HepG2 (cell line): ENCODE data around the gene WDR82. TPM values are rescaled to one million over a fixed set of nuclear protein-coding genes. Genes with fewer than 3 reads are reported as not detected.

ENCODE experiments used
- ADNP ChIP-seq: sonication (generic); formaldehyde crosslinking; IDR thresholded peaks from 2 replicates; pipeline ENCODE4 v1.4.0; 2020; ENCODE audit warnings: missing genetic modification reagents
- AKAP8 ChIP-seq: sonication (generic); formaldehyde crosslinking; IDR thresholded peaks from 2 replicates; pipeline ENCODE4 v1.5.1; 2020; ENCODE audit warnings: mild to moderate bottlenecking, missing genetic modification reagents
- DMAP1 ChIP-seq: IDR thresholded peaks from 2 replicates; pipeline ENCODE4 v1.6.1; 2016
- EHMT2 ChIP-seq: fragments of 200-600 bp; sonication (generic); IDR thresholded peaks from 2 replicates; pipeline ENCODE4 v1.7.0; 2017; ENCODE audit warnings: antibody characterized with exemption, low read depth, low read length, borderline replicate concordance
- FOXA3 ChIP-seq: IDR thresholded peaks from 2 replicates; pipeline ENCODE4 v1.6.1; 2016; ENCODE audit warnings: missing genetic modification reagents, missing compliant biosample characterization
- HOXA5 ChIP-seq: sonication (generic); formaldehyde crosslinking; IDR thresholded peaks from 2 replicates; pipeline ENCODE4 v1.4.0; 2020; ENCODE audit warnings: missing genetic modification reagents
- KAT7 ChIP-seq: IDR thresholded peaks from 2 replicates; pipeline ENCODE4 v1.6.1; 2018; ENCODE audit warnings: borderline replicate concordance, missing compliant biosample characterization
- MEF2D ChIP-seq: sonication (generic); formaldehyde crosslinking; IDR thresholded peaks from 2 replicates; pipeline ENCODE4 v1.5.1; 2020; ENCODE audit warnings: mild to moderate bottlenecking, missing genetic modification reagents
- MXI1 ChIP-seq: IDR thresholded peaks from 3 replicates; pipeline ENCODE4 v1.6.1; 2012; ENCODE audit warnings: low read depth, low read length, inconsistent platforms, borderline replicate concordance
- NFKB2 ChIP-seq: sonication (generic); formaldehyde crosslinking; IDR thresholded peaks from 2 replicates; pipeline ENCODE4 v1.4.0; 2020; ENCODE audit warnings: missing genetic modification reagents, borderline replicate concordance
- SMARCE1 ChIP-seq: fragments of 450-650 bp; IDR thresholded peaks from 2 replicates; pipeline ENCODE4 v1.6.1; 2017; ENCODE audit warnings: borderline replicate concordance
- SMC3 ChIP-seq: IDR thresholded peaks from 2 replicates; pipeline ENCODE4 v1.6.1; 2011; ENCODE audit warnings: low read length, improper control_type of control experiment
- SP4 ChIP-seq: sonication (generic); formaldehyde crosslinking; IDR thresholded peaks from 2 replicates; pipeline ENCODE4 v1.8.1; 2023; ENCODE audit warnings: mild to moderate bottlenecking, missing genetic modification reagents
- TAF1 ChIP-seq: sonication (generic); formaldehyde crosslinking; IDR thresholded peaks from 2 replicates; pipeline ENCODE4 v1.4.0; 2020; ENCODE audit warnings: missing genetic modification reagents
- TGIF2 ChIP-seq: IDR thresholded peaks from 2 replicates; pipeline ENCODE4 v1.6.1; 2016; ENCODE audit warnings: control low read depth, missing compliant biosample characterization
- ZNF432 ChIP-seq: sonication (generic); formaldehyde crosslinking; IDR thresholded peaks from 2 replicates; pipeline ENCODE4 v1.5.0; 2020; ENCODE audit warnings: missing genetic modification reagents, mild to moderate bottlenecking, borderline replicate concordance
- polyA plus RNA-seq, 8 experiments: library from polyadenylated mRNA; depleted of rRNA in 3 of 8; stranded (reverse) in 7 of 8; unstranded in 1 of 8; fragments of >200 nt; fragmentation: Illumina TruSeq in 4 of 8; extraction: Trizol in 4 of 8; gene quantifications; 2 replicates each; pipeline versions ENCODE4 v1.2.1 to v1.2.3, GENCODE V29; 2011 to 2016; ENCODE audit warnings: low read depth in 4 of 8, missing spikeins in 1 of 8, mixed read lengths in 1 of 8; ENCODE audit not compliant: insufficient read depth in 1 of 8
- total RNA-seq, 5 experiments: library from RNA; depleted of rRNA; stranded (reverse); fragments of >200 nt; fragmentation: Illumina TruSeq; extraction: Trizol; gene quantifications; 2 replicates each; pipeline ENCODE4 v1.2.3, GENCODE V29; 2016; ENCODE audit warnings: low read depth in 1 of 5
- TF ChIP-seq, protein P1 (sequence below): sonication (generic); formaldehyde crosslinking; IDR thresholded peaks from one replicate; pipeline ENCODE4 v1.5.1; 2020; ENCODE audit warnings: mild to moderate bottlenecking, missing genetic modification reagents; ENCODE audit errors: not compliant biosample characterization
- TF ChIP-seq, protein P2 (sequence below): sonication (generic); formaldehyde crosslinking; IDR thresholded peaks from 2 replicates; pipeline ENCODE4 v1.8.1; 2023; ENCODE audit warnings: missing genetic modification reagents, mild to moderate bottlenecking, borderline replicate concordance
- TF ChIP-seq, protein P3 (sequence below): sonication (generic); formaldehyde crosslinking; IDR thresholded peaks from 2 replicates; pipeline ENCODE4 v1.5.1; 2020; ENCODE audit warnings: missing genetic modification reagents, mild to moderate bottlenecking, borderline replicate concordance
- TF ChIP-seq, protein P4 (sequence below): sonication (generic); formaldehyde crosslinking; IDR thresholded peaks from 2 replicates; pipeline ENCODE4 v1.8.0; 2022; ENCODE audit warnings: mild to moderate bottlenecking, missing genetic modification reagents, moderate library complexity

WDR82 gene
- total and polyA plus RNA-seq, 2 of the 13 experiments (the other 11 are each of a cell fraction or from before 2014, with no cell fraction given) = 39.1 to 59.5 TPM

DNA sequence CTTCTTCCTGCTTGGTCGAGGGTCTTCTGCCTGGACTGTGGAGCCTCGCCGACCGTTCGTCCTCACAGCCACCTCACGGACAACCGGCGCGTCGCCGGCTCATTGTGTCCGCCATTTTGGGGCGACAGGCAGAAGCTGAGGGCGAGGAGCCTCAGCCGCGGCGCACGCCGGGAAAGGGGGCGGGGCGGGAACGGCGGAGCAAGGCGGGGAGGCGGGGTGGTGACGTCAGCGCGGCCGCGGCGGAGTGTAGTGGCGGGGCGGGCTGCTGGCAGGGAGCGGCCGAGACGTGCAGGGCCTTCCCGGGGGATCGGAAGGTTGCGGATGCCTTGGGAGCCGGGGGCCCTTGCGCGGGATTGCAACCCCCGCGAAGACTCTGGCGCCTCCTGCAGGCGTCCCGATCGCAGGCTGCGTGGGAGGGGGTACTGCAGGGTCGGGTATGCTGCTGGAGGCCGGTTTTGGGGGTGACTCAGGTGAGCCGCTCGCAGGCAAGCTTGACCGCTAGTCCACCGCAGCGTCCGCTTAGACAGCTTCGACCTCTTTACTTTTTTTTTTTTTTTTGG is at the start of gene WDR82 (continued):
- TF ChIP-seq, protein P1, sequence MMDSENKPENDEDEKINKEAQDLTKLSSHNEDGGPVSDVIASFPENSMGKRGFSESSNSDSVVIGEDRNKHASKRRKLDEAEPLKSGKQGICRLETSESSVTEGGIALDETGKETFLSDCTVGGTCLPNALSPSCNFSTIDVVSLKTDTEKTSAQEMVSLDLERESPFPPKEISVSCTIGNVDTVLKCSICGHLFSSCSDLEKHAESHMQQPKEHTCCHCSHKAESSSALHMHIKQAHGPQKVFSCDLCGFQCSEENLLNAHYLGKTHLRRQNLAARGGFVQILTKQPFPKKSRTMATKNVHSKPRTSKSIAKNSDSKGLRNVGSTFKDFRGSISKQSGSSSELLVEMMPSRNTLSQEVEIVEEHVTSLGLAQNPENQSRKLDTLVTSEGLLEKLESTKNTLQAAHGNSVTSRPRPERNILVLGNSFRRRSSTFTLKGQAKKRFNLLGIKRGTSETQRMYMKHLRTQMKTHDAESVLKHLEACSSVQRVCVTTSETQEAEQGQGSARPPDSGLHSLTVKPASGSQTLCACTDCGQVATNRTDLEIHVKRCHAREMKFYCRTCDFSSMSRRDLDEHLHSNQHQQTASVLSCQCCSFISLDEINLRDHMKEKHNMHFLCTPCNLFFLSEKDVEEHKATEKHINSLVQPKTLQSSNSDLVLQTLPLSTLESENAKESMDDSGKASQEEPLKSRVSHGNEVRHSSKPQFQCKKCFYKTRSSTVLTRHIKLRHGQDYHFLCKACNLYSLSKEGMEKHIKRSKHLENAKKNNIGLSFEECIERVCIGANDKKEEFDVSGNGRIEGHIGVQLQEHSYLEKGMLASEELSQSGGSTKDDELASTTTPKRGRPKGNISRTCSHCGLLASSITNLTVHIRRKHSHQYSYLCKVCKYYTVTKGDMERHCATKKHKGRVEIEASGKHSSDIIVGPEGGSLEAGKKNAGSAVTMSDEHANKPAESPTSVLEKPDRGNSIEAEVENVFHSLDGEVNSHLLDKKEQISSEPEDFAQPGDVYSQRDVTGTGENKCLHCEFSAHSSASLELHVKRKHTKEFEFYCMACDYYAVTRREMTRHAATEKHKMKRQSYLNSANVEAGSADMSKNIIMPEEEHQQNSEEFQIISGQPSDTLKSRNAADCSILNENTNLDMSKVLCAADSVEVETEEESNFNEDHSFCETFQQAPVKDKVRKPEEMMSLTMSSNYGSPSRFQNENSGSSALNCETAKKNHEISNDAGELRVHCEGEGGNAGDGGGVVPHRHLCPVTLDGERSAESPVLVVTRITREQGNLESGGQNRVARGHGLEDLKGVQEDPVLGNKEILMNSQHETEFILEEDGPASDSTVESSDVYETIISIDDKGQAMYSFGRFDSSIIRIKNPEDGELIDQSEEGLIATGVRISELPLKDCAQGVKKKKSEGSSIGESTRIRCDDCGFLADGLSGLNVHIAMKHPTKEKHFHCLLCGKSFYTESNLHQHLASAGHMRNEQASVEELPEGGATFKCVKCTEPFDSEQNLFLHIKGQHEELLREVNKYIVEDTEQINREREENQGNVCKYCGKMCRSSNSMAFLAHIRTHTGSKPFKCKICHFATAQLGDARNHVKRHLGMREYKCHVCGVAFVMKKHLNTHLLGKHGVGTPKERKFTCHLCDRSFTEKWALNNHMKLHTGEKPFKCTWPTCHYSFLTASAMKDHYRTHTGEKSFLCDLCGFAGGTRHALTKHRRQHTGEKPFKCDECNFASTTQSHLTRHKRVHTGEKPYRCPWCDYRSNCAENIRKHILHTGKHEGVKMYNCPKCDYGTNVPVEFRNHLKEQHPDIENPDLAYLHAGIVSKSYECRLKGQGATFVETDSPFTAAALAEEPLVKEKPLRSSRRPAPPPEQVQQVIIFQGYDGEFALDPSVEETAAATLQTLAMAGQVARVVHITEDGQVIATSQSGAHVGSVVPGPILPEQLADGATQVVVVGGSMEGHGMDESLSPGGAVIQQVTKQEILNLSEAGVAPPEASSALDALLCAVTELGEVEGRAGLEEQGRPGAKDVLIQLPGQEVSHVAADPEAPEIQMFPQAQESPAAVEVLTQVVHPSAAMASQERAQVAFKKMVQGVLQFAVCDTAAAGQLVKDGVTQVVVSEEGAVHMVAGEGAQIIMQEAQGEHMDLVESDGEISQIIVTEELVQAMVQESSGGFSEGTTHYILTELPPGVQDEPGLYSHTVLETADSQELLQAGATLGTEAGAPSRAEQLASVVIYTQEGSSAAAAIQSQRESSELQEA (CRISPR knock-in tag) = no peak
- TF ChIP-seq NFKB2 (CRISPR knock-in tag) = 0 out of 2 replicates have a peak, but pooled peaks have one; percentile 70
- TF ChIP-seq ADNP (CRISPR knock-in tag) = no peak
- peak; percentile 67; the same call in 1 of the 2 replicates for TF ChIP-seq TGIF2 (CRISPR knock-in tag)
- TF ChIP-seq EHMT2 = no peak
- no peak for TF ChIP-seq SMC3
- no peak for TF ChIP-seq SMARCE1
- peak; percentile 57; the same call in 1 of the 3 replicates for TF ChIP-seq MXI1
- TF ChIP-seq, protein P2, sequence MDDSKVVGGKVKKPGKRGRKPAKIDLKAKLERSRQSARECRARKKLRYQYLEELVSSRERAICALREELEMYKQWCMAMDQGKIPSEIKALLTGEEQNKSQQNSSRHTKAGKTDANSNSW = peak; percentile 70; the same call in 1 of the 2 replicates
- peak; percentile 82 for TF ChIP-seq SP4 (CRISPR knock-in tag)
- no peak for TF ChIP-seq ZNF432
- peak; percentile 83; the same call in 1 of the 2 replicates for TF ChIP-seq KAT7 (CRISPR knock-in tag)
- TF ChIP-seq, protein P3, sequence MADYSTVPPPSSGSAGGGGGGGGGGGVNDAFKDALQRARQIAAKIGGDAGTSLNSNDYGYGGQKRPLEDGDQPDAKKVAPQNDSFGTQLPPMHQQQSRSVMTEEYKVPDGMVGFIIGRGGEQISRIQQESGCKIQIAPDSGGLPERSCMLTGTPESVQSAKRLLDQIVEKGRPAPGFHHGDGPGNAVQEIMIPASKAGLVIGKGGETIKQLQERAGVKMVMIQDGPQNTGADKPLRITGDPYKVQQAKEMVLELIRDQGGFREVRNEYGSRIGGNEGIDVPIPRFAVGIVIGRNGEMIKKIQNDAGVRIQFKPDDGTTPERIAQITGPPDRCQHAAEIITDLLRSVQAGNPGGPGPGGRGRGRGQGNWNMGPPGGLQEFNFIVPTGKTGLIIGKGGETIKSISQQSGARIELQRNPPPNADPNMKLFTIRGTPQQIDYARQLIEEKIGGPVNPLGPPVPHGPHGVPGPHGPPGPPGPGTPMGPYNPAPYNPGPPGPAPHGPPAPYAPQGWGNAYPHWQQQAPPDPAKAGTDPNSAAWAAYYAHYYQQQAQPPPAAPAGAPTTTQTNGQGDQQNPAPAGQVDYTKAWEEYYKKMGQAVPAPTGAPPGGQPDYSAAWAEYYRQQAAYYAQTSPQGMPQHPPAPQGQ (CRISPR knock-in tag) = no peak
- TF ChIP-seq HOXA5 = 0 out of 2 replicates have a peak, but pooled peaks have one; percentile 28
- peak; percentile 36; the same call in 1 of the 2 replicates for TF ChIP-seq FOXA3
- no peak for TF ChIP-seq MEF2D
- TF ChIP-seq DMAP1 (CRISPR knock-in tag) = peak; percentile 85
- peak; percentile 55; the same call in 1 of the 2 replicates for TF ChIP-seq AKAP8 (CRISPR knock-in tag)
- TF ChIP-seq, protein P4, sequence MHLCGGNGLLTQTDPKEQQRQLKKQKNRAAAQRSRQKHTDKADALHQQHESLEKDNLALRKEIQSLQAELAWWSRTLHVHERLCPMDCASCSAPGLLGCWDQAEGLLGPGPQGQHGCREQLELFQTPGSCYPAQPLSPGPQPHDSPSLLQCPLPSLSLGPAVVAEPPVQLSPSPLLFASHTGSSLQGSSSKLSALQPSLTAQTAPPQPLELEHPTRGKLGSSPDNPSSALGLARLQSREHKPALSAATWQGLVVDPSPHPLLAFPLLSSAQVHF (CRISPR knock-in tag) = peak; percentile 40; the same call in 1 of the 2 replicates
- peak; percentile 98 for TF ChIP-seq TAF1
